Measurements from ENCODE around the gene FTH1.

GRCh38 chr11:61963016-61963281 lies 4.5 kb downstream of the FTH1 start:
- TF ChIP-seq, protein P1, sequence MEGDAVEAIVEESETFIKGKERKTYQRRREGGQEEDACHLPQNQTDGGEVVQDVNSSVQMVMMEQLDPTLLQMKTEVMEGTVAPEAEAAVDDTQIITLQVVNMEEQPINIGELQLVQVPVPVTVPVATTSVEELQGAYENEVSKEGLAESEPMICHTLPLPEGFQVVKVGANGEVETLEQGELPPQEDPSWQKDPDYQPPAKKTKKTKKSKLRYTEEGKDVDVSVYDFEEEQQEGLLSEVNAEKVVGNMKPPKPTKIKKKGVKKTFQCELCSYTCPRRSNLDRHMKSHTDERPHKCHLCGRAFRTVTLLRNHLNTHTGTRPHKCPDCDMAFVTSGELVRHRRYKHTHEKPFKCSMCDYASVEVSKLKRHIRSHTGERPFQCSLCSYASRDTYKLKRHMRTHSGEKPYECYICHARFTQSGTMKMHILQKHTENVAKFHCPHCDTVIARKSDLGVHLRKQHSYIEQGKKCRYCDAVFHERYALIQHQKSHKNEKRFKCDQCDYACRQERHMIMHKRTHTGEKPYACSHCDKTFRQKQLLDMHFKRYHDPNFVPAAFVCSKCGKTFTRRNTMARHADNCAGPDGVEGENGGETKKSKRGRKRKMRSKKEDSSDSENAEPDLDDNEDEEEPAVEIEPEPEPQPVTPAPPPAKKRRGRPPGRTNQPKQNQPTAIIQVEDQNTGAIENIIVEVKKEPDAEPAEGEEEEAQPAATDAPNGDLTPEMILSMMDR (IDR thresholded peaks at IDR 0.05): no peak
- no peak for TF ChIP-seq POLR2A (IDR thresholded peaks at IDR 0.05)
